Astrocyte (in vitro differentiated cells and primary cell): ENCODE results near the gene FMN1.

ENCODE experiments used
- CTCF ChIP-seq: IDR thresholded peaks from 2 replicates; pipeline ENCODE4 v1.5.1; 2011; ENCODE audit warnings: low read depth, mild to moderate bottlenecking, inconsistent platforms, low read length, moderate library complexity; ENCODE audit not compliant: insufficient read depth
- EZH2 ChIP-seq: IDR thresholded peaks from 2 replicates; pipeline ENCODE4 v1.6.1; 2012; ENCODE audit warnings: mild to moderate bottlenecking, low read length, inconsistent platforms; ENCODE audit not compliant: insufficient read depth

- no peak for TF ChIP-seq CTCF
- TF ChIP-seq EZH2, result no peak
These were observed 443.5 kb downstream of the FMN1 start for GRCh38 chr15:32750979-32751378.
